HG03439 (cell line): Measurements from ENCODE around the gene C9orf153.
"Not testable (repeated sequence)": the region's sequence is repeated elsewhere in the genome, so short reads cannot be mapped to it uniquely, and the experiment has no call there.

ENCODE experiments used
- ATAC-seq: cut with Tn5 transposase; IDR thresholded peaks from one replicate; pipeline ENCODE4 v1.9.1; 2021; ENCODE audit warnings: mild to moderate bottlenecking, moderate library complexity; ENCODE audit not compliant: unreplicated experiment

Gene C9orf153

DNA sequence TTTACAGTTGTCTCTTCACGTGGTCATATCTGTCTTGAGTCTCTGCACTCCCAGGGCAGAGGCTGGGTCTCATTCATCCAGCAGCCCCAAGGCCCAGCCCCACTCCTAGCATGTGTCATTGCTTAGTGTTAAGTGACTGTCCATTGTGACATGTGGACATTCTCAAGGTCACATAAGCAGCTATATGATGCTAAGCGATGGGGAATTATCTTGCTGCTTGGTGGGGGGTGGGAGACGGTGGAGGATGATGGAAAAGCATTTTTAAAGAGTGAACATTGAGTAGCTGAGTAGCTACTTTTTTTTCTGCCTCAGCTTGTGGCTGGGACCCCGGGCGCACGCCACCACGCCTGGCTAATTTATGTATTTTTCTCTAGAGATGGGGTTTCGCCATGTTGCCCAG, at the start of gene C9orf153:
Gene C9orf153 (minus strand): TSS at position 101 of the 400 bp plus-strand sequence. CDS start 30,054 bp downstream, outside the sequence.
- ATAC-seq = no peak

- ATAC-seq = no peak
These were observed 49.2 kb upstream of the C9orf153 start for GRCh38 chr9:86308687-86309086.

- ATAC-seq = no peak
These were observed 44.8 kb upstream of the C9orf153 start for GRCh38 chr9:86304236-86304730.

DNA sequence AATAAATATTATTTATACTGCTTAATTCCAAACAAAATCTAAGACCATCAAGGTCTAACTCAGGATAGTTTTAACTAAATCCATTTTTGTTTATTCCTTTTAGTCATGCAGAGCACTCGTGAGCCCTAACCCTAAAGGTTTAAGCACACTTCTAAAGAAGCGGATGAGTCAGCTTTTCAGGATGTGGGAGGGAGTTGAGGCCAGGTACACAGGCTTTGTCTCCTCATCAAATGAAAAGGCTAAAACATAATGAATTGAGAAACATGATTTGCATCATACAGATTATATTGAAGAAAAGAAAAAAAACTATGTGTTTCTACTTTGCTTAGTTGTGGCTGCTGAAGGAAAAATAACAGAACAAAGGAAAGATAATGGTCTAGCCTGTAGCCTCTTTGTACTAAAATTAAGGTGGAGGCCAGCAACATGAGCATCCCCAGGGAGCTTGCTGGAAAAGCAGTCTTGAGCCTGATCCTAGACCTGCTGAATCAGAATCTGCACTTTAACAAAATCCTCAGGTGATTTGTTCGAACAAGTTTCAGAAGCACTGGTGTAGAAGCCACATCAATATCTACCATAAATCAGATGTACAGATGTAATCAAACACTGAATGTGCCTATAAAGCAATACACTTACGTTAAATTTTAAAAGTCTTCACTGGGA, 44.0 kb upstream of the C9orf153 start:
- no peak for ATAC-seq

GRCh38 chr9:86301686-86302085, 42.2 kb upstream of the C9orf153 start:
- no peak for ATAC-seq

GRCh38 chr9:86300701-86301100, 41.2 kb upstream of the C9orf153 start:
- ATAC-seq = no peak

DNA sequence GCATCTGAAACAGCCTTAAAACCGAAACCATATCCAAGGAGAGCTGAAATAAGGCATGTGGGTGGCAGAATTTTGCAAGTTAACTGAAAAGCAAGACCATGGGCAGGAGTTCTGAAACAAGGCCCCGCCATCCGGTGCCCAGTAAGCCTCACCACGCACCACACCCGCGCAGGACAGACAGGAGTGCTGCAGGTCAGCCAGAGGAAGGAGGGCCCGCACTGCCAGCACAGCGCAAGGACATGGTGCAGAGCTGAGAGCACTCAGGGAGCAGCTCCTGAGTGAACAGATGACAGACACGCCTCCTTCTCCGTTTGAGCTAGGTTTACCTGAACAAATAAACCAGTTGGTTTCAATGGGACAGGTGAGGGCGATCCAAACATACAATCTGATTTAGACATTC, 39.4 kb upstream of the C9orf153 start:
- no peak for ATAC-seq

DNA sequence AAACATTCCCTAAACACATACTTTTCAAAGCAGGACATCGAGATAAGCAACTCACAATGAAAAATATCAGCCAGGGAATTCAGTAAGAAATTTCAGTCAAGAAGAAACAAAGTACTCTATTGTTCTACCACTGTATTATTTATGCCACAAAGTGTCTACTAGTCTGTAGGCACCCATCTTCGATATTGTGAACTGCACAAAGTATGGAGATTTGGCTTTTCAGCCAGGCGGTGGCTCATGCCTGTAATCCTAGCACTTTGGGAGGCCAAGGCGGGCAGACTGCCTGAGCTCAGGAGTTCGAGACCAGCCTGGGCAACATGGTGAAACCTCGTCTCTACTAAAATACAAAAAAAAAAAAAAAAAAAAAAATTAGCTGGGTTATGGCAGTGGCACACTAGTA, 30.9 kb upstream of the C9orf153 start:
- not testable (repeated sequence) for ATAC-seq

DNA sequence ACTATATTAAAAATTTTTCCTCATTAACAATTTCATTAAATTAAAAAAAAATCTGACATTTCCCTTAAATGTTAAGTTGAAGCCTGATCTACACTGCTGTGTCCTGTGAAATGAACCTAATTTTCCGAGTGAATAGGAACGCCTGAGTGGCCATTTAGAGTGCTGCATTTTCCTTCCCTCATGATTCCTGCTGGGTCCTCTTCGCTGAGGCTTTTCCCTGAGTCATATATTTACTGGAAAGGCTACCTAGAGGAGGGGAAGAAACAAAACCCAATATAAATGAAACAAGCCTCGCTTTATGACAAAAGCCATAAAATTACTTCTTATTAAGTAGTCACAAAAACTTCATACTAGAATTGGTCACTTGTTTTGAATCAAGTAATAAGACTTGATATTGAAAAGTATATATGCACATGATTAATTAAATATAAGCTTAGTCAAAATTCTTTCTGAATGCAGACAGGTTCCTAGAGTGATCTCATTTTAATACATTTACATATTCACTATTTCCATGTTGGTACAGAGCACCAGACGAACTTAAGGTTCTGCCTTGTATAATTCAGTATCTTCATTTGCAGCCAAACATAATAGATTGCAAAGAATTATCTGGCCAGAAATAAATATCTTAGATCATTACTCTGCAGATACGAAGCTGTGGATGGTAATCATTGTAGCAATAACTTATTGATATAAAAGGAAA, 29.2 kb upstream of the C9orf153 start:
- no peak for ATAC-seq

GRCh38 chr9:86287013-86287412, 27.6 kb upstream of the C9orf153 start:
- ATAC-seq = no peak

- ATAC-seq = no peak
These were observed 26.8 kb upstream of the C9orf153 start for GRCh38 chr9:86286278-86286677.

- ATAC-seq = no peak
These were observed 25.8 kb upstream of the C9orf153 start for GRCh38 chr9:86285261-86285660.

GRCh38 chr9:86282979-86283535, 23.6 kb upstream of the C9orf153 start:
- ATAC-seq = peak; percentile 18

- ATAC-seq = peak; percentile 79
These were observed 22.9 kb upstream of the C9orf153 start, which contains the start of gene ISCA1 for GRCh38 chr9:86282077-86282978. ISCA1 (minus strand) TSS chr9:86282538; CDS start chr9:86282458, 80 bp downstream.

DNA sequence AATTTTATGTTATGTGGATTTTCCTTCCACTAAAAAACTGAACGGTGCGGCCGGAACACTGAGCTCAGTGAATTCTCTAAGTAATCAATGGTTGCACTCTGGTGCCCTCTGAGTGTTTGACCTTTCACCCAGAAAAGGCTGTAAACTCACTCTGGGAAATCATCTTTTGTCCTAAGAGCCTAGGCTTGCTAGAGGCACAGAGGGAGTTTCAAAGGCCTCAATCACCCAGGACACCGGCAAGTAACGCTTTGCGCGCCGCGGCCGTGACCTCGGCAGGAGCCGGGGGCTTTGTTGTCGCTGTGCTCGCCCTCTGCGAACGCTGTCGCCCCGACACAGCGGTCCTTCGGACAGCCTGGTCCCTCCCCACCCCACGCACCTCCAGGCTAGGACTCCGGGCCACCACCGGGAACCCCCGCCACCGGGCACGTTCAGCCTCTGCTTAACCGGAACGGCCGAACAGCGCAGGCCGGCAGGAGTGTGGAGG, 22.2 kb upstream of the C9orf153 start:
- ATAC-seq = peak; percentile 0

DNA sequence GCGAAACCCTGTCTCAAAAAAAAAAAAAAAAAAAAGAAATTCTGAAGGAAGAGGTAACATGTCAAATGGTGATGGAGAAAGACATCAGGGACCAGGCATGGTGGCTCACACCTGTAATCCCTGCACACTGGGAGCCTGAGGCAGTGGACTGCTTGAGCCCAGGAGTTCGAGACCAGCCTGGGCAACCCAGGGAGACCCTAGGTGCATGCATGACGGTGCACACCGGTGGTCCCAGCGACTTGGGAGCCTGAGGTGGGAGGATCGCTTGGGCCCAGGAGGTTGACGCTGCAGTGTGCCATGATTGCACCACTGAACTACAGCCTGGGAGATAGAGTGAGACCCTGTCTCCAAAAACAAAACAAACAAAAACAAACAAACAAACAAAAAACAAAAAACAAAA, 21.1 kb upstream of the C9orf153 start:
- no peak for ATAC-seq

DNA sequence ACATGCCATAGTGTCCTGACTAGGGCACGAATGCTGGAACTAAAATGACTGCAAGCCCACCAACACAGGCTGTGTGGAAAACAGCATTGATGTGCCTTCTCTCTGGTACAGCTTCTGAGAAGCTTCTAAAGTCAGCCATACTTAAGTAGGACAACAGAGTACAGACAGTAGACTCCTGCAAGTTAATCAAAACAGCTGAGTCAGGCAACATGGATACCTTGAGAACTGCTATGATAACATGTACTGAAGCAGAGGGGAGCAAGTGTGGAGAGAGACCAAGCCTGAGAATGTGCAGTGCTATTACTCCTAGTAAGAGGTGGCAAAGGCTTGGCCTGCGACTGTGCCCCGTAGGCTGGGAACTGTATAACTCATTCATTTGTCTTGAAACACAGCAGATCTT, 20.4 kb upstream of the C9orf153 start:
- no peak for ATAC-seq

DNA sequence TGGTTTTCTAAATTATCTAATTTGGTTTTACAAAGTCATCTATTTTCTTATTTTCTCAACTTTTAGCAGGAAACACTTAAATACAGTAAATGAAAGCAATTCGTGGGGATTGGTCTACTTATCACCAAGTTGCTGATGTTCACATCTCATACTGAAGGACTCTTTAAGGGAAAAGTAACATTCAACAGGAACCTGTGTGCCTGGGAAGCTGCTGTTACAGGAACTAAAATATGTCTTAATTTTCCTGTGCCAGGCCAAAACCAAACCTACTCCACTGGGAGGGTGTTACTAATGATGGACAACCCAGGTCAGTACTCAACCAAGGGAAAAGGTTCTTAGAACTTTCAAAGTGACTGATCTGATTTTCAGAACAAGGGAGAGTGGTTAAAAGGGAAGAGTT, 17.6 kb upstream of the C9orf153 start:
- no peak for ATAC-seq

DNA sequence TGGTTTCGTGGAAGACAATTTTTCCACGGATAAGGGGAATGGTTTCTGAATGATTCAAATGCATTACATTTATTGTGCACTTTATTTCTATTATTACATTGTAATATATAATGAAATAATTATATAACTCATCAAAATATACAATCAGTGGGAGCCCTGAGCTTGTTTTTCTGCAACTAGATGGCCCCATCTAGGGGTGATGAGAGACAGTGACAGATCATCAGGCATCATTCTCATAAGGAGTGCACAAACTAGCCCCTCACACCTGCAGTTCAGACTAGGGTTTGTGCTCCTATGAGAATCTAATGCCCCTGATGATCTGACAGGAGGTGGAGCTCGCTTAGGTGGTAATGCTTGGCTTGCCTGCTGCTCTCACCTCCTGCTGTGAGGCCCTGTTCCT, 16.5 kb upstream of the C9orf153 start:
- no peak for ATAC-seq

DNA sequence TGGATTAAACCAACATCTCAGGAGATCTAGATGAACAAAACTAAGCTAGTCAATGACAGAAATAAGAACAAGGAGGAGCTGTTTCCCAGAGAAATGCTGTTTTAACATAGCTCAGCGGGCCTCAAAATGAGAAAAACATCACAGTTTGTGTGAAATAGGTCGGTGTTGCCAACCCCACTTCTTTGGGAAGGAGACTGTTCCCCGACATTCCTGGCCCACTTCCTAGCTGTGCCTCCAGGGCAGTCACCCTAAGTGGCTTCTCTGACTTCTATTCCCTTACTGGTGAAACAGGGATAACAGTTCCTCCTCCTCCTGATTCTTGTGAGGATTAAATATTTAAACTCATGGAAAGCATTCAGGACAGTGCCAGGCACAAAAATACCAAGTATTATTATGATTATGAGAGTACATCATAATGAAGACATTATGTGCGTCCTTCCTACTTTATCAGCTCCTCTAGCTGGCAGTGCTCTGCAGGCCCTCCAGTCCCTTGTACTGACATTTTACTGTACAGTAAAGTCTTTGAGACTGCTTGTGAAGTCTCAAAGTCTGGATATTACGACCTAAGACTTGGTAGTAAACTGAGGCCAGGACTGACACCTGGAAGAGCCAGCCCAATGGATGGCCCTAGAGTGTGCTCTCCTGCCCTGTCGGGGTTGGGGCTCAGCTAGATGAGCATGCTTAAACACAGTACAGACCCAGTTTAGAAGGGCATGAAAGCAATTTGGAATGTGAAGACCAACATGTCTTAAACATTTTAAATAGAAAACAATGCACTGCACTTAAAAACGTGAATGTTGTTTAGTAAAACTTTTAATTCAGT, 15.6 kb upstream of the C9orf153 start:
- ATAC-seq = no peak
